ENCODE results near the gene CWH43.
A peak's percentile ranks its signal among the peaks of the same experiment; 100 is the strongest.
"Not testable (repeated sequence)": the region's sequence is repeated elsewhere in the genome, so short reads cannot be mapped to it uniquely, and the experiment has no call there.

Gene CWH43

DNA sequence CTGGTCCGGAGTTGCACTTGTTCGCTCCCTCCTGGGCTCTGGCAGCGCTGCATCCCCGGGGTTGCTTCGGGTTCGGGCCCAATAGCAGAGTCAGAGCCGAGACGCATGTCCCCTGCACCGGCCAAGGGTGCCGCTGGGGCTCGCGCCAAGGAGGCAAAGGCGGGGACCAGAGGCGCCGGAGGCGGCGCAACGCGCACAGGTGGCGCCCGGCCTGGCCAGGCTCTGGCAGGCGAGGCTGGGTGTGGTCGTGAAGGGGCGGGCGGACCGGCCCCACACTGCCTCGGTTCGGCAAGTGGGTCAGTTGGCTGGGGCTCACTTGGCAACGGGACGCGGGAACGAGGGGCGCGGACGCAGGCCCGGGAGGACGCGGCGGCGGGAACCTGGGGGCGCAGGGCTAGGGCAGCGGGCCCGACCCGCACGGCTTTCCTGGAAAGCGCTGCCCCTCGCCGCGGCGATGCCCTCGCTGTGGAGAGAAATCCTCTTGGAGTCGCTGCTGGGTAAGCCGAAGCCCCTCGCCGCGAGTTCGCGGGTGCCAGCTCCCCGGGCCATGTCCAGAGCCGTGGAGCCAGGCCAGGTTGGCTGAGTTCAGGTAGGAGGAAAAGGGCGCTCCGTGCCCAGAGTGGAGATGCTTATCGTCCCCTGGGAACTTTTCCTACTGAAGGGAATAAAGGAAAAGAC, at the start of gene CWH43:
Gene CWH43, plus strand, starts transcription at position 300 of the 678 bp plus-strand sequence. Its CDS starts 155 bp downstream, at position 455.
- peak; percentile 69 for DNase-seq

DNA sequence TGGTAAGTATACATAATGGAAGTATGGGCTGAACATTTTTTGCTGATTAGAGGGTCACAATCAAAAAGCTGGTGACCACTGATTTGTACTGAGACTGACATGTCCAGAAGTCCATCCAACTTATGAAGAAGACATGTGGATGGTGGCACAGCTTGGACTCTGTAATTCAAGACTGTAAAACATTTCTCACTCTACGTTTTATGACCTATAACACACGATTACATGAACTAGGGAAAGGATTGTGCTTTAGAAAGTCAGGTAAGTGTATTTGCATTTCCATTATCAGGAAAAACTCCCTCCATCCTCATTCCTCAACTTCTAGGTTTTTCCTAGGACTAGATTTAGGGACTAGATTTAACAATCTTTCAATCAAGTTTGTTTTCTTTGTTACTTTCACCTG, 49.0 kb upstream of the CWH43 start:
- no peak for DNase-seq

DNA sequence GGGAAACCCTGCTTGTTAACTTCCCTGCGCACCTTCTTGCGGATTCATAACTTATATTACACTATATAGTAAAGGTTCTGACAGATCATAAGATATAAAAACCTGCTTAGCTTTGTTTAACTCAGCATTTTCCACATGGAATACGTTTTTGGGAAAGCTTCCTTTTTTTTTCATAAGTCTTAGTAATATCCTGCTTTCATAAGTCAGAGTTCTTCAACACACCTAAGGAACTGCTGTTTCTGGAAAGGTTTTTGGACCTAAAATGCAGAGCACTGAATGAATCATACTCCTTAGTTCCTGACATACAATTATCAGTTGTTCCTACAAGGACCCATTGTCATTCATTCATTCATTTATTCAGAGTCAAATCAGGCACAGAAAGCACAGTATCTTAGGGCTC, 47.2 kb upstream of the CWH43 start:
- DNase-seq, result no peak

DNA sequence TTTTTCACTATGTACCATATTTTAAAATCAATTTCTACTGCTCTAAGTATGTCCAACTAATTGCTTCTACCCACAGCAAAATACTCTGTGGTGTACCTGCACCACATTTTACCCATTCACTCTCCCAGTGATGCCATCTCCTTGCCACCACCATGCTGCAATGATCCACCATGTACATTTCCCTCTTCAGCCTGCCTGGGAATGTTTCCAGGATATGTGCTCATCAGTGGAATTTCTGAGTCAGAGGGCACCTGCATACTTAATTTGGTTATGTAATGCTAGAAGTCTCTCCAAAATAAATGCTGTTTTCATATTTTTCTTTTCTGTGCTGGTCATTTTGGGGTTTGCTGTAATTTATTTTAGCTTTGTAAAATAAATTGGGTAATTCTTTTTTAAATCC, 46.3 kb upstream of the CWH43 start:
- DNase-seq, result no peak

DNA sequence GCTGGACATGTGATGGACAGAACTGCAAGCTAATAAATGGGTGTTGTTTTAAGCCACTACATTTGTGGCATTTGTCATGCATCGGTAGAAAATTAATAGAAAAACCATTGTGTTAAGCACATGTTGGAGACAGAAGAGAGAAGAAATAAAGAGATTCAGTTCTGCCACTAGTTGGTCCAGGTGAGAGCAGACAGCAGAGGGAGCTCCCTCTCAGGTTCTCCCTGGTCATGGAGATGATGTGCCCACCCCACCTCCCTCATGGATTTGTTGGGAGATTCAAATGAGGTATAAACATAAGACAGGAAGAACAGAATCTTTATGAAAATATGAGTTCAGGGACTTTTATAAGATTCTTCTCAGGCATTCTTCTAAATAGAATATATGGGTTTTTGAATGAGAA, 42.7 kb upstream of the CWH43 start:
- DNase-seq, result peak; percentile 79

DNA sequence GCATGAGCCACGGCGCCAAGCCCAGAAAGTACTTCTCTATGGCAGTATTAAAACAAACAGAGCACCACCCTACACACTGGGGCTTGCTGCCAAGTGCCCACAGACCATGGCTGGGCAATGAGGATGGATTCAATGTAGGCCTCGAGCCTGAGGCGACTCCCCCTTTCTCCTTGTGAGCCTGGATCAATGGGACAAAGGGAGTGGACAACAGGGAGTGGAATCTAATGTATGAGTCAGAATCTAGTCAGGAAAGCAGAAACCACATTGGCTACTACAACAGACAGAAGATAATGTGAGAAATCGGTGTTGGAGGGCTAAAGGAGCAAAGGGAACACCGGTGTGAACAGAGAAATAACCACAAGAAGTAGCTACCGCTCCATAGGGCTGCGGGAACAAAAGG, 41.8 kb upstream of the CWH43 start:
- peak; percentile 16 for DNase-seq

DNA sequence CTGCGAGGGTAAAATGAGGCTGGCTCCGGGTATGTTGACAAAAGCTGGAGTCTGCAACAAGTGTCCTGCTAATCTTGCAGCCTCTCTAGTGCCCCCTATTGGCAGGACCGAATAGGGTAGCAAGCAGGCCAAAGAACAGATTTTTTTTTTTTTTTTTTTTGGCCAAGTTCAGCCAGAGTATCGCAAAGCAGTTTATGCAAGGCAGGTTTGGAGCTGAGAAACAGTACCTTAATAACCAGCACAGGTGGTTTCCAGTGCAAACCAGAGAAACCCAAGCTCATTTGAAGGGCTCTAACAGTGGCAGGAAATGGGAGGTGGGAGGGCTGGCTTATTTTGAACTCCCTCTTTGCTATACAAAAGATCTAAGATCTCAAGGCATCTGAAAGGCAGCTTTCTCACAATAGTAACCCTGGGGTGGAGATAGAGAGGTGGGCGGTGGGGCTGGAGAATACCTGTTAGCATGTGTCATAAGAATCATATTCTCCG, 41.3 kb upstream of the CWH43 start:
- peak; percentile 15 for DNase-seq

DNA sequence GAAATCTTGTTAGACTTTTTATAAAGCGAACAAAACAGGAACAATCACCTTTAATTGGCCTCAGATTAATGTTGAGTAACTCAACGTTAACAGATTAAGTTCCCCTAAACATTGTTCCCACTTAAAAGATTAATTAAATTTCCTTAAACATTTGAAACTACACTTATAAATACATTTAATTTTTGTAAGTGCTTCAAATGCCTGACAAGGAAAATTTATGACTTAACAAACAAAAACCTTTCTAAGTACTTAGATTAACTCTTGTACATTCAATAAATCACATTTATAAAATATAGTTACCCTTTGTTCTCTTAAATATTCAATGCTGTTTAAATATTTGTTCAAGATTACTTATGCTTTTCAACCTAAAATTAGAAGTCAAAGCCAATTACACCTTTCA, 40.1 kb upstream of the CWH43 start:
- peak; percentile 69 for DNase-seq

DNA sequence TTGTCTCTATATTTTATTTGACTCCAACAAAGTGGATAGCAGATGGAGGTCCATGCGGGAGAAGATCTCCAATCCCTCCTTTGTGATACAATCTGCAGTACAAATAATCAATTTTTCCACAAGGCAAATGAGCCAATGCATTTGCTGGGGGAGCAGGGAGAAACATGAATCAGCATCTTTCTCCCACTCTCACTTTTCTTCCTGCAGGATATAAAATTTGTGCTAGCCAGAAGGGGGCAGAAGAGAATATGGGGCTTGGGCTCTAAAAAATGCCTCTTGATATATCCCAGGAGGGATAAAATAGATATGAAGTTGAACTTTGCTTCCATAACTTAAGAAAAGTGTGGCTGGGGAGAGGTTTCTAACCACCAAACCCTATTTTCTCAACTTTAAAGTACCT, 38.3 kb upstream of the CWH43 start:
- peak; percentile 31 for DNase-seq

DNA sequence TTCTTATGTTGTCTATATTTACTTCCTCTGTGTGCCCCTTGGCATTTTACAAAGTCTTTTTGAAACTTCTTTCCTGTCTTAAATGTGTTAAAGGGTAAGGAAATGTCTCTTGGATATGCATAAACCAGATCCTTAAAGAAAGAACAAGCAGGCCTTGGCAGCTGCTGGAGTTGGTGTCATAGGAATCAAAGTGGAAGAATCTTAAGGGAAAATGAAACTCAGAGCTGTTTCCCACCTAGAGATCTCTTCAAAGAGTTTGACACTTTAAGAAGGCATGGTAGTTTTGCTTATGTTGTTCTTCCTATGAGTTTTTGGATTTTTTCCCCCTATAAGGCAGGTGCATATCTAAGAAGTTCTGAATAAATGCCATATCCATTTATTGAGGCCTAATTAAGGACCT, 37.0 kb upstream of the CWH43 start:
- DNase-seq, result no peak

DNA sequence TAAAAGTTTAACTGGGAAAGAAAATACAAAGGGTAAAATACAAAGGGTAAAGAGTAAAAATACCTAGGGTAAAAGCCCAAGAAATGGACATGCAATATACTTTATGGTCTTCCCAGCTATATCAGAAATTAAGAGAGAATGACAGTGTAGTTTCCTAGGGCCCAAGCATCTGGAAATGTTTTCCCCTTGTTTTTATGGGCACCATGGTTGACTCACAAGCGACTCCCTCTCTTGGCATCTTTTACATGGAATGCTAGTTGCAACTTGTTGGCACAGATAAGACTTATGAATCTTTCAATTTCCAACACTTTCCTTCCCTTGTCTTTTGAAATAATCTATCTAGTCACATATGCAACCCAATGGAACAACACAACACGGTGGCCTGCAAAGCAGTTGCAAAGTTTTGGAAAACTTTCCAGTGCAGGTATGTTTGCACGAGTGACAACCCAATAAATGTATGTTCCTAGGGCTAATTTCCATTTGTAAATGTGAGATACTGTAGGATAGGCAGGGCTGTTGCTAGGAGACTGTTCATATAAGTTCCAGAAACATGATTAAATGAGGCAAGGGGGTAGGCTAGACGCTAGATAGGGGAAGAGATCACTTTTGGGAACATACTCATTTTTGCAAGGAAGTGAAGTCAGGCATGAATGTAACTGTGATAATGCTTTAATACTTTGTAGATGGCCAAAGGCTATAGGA, 36.4 kb upstream of the CWH43 start:
- no peak for DNase-seq

DNA sequence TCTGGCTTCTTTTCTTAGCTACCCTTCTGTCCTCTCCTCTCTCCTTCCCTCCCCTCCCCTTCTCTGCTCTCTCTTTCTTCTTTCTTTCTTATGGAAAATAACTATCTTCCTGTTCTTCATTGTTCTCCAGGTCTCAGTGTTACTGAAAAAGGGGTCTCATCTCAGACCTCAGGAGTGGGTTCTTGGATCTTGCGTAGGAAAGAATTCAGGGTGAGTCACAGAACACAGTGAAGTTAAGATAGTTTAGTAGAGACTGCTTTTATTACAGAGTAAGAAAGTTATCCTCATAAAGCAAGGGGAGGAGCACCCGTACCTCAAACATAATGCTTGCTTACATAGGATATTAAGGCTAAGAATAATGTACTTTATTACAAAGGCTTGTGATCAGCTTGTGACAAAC, 31.8 kb upstream of the CWH43 start:
- DNase-seq, result no peak

DNA sequence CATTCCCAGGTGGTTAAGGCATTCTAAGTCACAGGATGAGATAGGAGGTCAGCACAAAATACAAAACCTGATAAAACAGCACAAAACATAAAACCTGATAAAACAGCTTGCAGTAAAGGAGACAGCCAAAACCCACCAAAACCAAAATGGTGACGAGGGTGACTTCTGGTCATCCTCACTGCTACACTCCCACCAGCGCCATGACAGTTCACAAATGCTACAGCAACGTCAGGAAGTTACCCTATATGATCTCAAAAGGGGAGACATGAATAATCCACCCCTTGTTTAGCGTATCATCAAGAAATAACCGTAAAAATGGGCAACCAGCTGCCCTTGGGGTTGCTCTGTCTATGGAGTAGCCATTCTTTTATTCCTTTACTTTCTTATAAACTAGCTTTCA, 28.7 kb upstream of the CWH43 start:
- not testable (repeated sequence) for DNase-seq

DNA sequence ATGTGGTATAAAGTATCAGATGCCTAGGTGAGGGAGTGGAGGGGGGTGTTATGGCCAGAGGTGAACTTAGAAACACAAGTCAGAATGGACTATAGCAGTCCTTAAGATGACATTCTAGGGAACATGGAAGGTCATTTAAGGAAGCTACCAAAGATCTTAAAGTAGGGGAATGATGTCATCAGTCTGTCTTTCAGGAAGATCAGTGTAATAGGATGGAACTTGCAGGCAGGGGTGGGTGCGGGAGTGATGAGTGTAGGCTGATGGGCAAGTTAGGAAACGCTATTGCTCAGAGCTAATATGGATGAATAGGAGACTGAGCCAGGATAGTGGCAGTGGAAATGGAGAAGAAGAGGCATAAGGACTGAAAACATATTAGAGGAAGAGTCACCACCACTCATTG, 27.5 kb upstream of the CWH43 start:
- DNase-seq, result no peak

DNA sequence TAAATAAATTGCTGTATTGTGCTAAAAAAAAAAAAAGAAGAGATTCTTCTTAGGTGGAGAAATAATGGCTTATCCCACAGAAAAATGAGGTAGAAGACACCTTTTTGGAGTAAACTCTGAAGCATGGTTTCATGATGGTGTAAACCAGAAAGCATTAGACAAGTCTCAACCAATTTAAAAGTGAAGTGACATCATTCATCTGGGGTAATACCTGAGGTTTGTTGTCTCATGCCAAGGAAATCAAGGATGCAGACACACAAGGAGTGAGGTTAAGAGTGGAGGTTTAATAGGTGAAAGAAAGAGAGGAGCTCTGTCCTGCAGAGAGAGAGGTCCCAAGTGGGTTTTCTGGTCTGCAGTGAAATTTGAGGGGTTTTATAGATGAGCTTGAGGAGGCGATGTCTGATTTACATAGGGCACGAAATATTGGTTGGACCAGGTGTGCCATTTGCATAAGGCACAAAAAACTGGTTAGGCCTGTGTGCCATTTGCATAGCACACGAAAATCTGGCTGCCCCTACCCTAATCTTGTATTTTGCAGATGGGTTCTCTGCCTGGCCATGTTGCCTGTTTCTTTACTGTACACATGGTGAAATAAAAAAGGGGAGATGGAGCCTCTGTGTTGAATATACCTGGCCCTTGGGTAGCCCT, 25.0 kb upstream of the CWH43 start:
- peak; percentile 88 for DNase-seq

DNA sequence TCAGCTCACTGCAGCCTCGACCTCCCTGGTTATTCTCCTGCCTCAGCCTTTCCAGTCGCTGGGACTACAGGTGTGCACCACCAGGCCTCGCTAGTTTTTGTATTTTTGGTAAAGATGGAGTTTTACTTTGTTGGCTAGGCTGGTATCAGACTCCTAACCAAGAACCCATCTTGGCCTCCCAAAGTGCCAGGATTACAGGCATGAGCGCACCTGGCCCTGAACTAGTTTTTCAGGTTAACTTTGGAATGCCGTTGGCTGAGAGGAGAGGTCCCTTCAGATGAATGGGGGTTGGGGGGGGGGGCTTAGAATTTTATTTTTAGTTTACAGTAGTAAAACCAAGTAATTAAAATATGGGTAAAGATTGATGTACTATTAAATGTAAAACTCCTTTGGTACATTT, 23.4 kb upstream of the CWH43 start:
- no peak for DNase-seq

DNA sequence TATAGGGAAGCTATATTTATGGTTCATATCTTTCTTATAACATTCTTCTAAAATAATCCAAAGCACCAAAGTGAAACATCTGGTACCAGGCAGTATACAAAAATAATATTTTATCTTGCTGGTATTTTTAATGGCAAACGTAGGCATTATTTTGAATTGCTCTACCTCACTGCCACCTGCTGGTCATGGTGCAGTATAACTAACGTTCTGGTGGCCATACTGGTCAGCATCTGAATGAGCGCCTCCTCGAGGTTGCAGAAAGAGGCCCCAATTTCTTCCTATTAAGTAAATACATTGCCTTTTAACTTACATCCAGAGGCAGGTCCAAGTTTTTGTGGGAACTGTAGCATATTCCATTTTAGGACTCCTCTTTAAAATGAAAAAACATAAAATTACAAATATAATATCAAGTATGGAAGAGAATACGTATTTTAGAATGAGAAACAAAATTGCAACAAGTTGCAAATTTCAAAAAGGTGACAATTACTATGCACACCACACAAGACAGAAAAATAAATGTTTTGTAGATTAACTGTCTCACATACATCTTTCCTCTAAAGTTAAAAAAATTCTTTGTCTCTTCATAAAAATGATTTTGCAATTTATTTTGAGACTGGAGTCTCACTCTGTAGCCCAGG, 22.9 kb upstream of the CWH43 start:
- peak; percentile 90 for DNase-seq

DNA sequence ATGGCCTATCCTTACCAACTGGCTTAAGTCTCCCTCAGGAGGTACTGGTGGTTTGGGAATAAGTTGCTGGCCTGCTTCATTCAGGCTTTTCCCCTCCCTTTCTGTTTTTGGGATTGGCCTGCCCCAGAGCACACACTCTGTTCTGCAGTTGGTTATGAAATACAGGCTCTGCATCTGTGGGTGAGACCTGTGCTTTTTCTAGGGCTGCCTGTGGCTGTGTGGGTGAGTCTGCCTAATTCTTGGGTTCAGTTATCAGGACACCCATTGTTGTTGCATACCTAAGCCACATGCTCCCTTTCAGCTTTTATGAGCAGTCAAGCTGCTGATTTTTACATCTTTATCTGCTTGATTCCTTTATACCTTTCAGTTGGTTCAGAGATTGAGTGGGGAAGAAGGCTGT, 19.0 kb upstream of the CWH43 start:
- no peak for DNase-seq

DNA sequence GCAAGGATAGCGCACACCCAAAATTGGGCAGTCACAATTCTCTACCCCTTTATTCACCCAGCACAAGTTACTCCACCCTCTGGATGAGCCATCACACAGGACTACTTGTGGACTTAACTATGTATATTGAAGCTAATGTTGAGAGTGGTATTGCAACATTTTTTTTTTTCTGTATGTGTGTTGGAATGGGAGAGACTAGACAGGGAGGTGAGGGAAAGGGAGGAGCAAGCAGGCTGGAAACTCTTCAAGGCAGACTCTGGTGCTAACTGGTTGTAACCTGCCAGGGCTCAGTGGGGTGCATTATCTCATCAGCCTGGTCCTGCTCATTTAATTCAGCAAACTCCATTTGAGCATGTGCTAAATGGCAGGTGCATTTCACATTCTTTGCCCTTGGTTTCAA, 18.4 kb upstream of the CWH43 start:
- peak; percentile 72 for DNase-seq

DNA sequence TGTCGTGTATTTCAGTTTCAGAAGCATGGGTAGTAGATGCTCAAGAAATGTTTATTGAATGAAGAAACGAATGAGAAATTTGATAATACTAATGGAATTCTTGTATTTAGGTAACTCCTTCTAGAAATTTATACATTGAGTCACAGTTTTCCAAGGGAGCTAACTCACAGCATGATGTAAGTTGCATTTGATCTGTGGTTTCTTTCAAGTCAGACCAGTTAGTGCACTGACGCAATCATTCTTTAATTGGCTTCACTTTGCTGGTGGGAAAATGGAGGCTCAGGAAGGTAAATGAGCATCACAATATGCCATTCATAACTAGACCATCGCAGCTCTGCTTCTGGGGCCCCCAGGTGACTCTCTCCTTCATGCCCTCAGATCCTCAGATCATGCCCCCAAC, 17.3 kb upstream of the CWH43 start:
- no peak for DNase-seq

DNA sequence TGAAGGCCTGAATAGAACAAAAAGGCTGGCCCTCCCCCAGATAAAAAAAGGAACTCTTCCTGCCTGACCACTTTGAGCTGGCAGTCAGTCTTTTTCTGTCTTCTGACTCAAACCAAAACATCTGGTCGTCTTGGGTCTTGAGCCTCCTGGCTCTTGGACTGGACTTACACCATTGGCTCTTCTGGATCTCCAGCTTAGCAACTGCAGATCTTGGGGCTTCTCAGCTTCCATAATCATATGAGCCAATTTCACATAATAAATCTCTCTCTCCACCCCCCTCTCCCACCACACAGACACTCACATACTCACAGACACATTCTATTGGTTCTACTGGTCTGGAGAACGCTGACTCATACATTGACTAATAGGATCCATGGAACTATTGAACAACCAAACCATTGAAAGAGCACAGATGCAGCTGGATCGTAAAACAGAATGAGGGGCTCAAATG, 15.6 kb upstream of the CWH43 start:
- DNase-seq, result no peak

DNA sequence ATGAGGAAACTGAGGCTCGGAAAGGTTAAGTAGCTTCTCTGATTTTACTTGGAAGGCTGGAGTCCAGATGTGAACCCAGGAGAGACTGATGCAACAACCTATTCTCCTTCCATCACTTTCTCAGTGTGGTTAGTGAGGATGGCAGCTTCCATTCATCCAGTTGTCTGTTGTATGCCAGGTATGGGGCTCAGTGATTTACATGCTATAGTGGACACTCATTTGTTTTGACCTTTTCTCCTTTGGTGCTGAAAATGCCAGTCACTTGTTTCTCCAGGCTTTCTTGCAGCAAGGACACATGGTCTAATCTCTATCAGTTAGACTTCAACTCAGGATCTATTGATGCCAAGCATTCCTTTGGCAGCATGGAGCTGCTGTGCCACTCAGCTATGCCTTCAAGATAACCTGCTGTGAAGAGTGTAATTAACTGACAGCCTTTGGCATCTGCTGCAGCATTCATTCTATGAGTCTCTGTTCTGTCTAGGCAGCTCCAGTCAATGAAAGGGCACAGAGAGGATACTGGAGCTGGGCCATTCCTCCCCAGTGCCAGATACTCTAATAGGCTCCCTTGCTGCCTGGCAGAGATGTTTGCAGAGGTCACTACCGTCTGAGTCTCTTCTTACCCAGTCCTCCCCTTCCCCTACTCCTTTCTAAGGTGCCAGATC, 11.0 kb upstream of the CWH43 start:
- DNase-seq, result no peak

DNA sequence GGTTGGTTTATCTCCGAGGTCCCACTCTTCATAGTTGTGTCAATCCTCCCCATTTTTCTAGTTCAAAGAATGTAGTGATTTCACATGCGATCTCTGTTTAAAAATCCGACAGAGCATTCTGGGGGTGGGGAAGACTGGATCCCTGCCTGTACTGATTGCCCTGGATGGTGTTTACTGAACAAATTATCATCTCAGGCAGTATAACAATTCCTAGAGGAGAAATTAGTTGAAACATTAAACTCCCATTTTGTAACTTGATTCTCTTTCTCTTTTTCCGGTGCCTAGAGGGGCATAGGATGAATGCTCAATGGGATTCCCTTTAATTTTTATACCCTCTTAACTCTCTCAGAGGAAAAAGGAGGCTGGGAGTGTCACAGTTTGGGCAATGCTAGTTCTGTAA, 10.0 kb upstream of the CWH43 start:
- DNase-seq, result no peak
